Effector CD8-positive, alpha-beta T cell (primary cell): ENCODE data around the gene ZNF716.
"Not testable (repeated sequence)": the region's sequence is repeated elsewhere in the genome, so short reads cannot be mapped to it uniquely, and the experiment has no call there.

Source experiments
- DNase-seq: peaks from one replicate; lab custom pipeline; 2025; lab: John Stamatoyannopoulos, UW

The ZNF716 gene

GRCh38 chr7:57426629-57427003 lies 23.4 kb upstream of the ZNF716 start:
- DNase-seq: no peak

GRCh38 chr7:57427146-57427545 lies 22.8 kb upstream of the ZNF716 start:
- no peak for DNase-seq

- DNase-seq: no peak
These were observed 22.4 kb upstream of the ZNF716 start for GRCh38 chr7:57427594-57427993.

DNA sequence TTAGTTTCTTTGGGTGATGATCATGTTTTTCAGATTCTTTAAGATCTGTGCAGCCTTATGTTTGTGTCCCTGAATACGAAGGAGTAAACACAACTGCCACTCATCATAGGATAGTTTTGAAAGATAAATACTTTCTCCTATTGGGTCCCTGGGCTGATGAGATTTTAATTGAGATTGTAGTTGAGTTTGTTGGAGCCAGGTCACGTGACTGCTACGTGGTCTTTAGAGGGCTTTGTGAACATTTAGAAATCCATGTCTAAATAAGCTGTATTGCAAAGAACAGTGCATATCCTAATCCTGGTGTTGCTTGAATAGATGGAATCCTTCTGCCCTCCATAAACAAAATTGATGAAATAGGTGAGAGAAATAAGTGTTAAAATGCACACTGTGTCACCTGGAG lies 17.4 kb upstream of the ZNF716 start:
- no peak for DNase-seq

GRCh38 chr7:57437581-57437980 lies 12.4 kb upstream of the ZNF716 start:
- DNase-seq: no peak

DNA sequence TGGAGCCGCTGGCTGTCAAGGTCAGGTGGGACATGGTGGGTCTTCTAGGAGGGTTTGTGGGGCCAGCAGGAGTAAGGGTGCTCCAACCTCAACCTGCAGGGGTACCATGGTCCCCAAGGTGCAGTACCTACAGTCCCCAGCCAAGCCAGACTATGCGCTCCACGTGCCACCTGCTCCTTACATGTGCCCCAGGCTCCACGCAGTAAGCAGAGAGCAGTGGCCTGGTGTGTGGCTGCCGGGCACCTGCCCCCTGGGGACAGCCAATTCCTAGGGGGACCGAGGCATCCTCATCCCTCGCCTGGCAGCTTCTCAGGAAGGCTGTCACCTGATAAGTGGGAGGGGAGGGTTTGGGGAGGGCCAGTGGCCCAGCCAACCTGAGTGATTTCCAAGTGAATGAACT lies 11.7 kb upstream of the ZNF716 start:
- no peak for DNase-seq

DNA sequence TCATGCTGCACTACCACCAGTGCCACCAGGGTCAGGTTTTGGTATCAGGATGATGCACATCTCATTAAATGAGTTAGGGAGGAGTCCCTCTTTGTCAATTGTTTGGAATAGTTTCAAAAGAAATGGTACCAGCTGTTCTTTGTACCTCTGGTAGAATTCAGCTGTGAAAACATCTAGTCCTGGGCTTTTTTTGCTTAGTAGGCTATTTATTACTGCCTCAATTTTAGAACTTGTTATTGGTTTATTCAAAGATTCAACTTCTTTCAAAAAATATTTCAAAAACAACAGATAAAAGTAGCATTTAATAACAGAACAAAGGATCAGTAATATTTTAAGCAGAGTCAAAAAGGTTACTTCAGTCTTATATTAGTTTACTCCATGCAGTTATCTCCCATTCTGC lies 6.4 kb upstream of the ZNF716 start:
- no peak for DNase-seq

DNA sequence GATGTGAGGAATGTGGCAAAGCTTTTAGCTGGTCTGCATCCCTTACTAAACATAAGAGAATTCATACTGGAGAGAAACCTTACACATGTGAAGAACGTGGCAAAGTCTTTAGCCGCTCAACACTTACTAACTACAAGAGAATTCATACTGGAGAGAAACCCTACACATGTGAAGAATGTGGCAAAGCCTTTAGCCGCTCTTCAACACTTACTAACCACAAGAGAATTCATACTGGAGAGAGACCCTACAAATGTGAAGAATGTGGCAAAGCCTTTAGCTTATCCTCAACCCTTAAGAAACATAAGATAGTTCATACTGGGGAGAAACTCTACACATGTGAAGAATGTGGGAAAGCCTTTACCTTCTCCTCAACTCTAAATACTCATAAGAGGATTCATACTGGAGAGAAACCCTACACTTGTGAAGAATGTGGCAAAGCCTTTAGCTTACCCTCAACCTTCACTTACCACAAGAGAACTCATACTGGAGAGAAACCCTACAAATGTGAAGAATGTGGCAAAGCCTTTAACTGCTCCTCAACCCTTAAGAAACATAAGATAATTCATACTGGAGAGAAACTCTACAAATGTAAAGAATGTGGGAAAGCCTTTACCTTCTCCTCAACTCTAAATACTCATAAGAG lies 19.3 kb downstream of the ZNF716 start:
- DNase-seq: not testable (repeated sequence)

GRCh38 chr7:57480304-57480703 lies 30.3 kb downstream of the ZNF716 start:
- not testable (repeated sequence) for DNase-seq

- DNase-seq: not testable (repeated sequence)
These were observed 35.0 kb downstream of the ZNF716 start for GRCh38 chr7:57485022-57485421.

GRCh38 chr7:57487957-57488356 lies 38.0 kb downstream of the ZNF716 start:
- DNase-seq: no peak

GRCh38 chr7:57495111-57495510 lies 45.1 kb downstream of the ZNF716 start:
- not testable (repeated sequence) for DNase-seq

DNA sequence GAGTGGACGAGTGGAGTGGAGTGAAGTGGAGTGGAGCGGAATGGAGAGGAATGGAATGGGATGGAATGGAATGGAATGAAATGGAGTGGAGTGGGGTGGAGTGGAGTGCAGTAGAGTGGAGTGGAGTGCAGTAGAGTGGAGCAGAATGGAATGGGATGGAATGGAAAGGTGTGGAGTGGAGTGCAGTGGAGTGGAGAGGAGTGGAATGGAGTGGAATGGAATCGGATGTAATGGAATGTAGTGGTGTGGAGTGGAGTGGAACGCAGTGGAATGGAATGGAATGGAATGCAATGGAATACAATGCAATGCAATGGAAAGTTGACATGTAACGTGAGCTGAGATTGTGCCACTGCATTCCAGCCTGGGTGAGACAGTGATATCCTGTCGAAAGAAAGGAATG lies 46.4 kb downstream of the ZNF716 start:
- DNase-seq: no peak

DNA sequence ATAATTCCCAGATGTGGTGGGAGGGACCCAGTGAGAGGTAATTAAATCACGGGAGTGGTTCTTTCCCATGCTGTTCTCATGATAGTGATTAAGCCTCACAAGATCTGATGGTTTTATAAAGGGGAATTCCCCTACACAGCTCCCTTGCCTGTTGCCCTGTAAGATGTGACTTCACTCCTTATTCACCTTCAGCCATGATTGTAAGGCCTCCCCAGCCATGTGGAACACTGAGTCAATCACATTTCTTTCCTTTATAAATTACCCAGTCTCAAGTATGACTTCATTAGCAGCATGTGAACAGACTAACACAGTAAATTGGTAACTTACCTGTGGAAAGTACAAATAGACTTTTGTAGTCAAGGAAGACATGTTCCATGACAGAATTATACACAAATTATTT lies 55.2 kb downstream of the ZNF716 start:
- no peak for DNase-seq
